Omental fat pad (tissue), 4 donors: ENCODE data around the gene ZNRF2. TPM values are rescaled to one million over a fixed set of nuclear protein-coding genes. Genes with fewer than 3 reads are reported as not detected.
"Not testable (repeated sequence)": the region's sequence is repeated elsewhere in the genome, so short reads cannot be mapped to it uniquely, and the experiment has no call there.

Experiments
- ATAC-seq: fragments of 150-250 bp; one replicate; pipeline ENCODE4 v1.9.1; 2016; ENCODE audit warnings: mild to moderate bottlenecking, moderate library complexity; ENCODE audit not compliant: low FRiP score
- DNase-seq: peaks from one replicate; pipeline ENCODE4 v3.0.0-alpha.2; 2019; ENCODE audit warnings: low spot score
- total RNA-seq, 4 donors: library from RNA; depleted of rRNA; stranded (reverse); fragments of >200 nt; gene quantifications; one replicate each; pipeline ENCODE4 v1.1.0, GENCODE V29; 2016
- TF ChIP-seq, protein P1 (sequence below), 3 donors: fragments of 450-650 bp; IDR thresholded peaks; one replicate each; pipeline ENCODE4 v1.5.1; 2016 to 2017; ENCODE audit warnings: antibody characterized with exemption in 3 of 3, mild to moderate bottlenecking in 3 of 3, moderate library complexity in 2 of 3

Gene ZNRF2
- total RNA-seq, 4 donors from 2014 or later = 14.9 to 23.3 (median 18.6) TPM

DNA sequence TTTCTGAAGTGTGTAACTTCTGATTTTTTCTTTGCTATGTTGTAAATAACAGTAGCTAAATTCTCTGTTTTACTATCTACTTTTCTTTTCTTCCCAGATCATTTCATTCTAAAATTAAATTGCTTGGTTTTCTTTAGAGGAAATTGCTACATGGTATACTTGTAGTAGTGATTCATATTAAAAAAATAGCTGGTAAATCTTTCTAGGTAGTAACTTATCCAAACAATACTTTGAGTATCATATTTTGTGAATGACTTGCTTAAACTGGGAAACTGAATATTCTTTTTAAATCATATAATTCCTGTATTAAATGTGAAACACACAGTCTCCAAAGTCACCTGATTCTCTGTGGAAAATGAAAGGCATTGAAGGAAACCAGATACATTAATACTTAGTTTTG lies 85.5 kb downstream of the ZNRF2 start:
- DNase-seq (no peak), ATAC-seq (no peak)
- TF ChIP-seq, protein P1, sequence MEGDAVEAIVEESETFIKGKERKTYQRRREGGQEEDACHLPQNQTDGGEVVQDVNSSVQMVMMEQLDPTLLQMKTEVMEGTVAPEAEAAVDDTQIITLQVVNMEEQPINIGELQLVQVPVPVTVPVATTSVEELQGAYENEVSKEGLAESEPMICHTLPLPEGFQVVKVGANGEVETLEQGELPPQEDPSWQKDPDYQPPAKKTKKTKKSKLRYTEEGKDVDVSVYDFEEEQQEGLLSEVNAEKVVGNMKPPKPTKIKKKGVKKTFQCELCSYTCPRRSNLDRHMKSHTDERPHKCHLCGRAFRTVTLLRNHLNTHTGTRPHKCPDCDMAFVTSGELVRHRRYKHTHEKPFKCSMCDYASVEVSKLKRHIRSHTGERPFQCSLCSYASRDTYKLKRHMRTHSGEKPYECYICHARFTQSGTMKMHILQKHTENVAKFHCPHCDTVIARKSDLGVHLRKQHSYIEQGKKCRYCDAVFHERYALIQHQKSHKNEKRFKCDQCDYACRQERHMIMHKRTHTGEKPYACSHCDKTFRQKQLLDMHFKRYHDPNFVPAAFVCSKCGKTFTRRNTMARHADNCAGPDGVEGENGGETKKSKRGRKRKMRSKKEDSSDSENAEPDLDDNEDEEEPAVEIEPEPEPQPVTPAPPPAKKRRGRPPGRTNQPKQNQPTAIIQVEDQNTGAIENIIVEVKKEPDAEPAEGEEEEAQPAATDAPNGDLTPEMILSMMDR (IDR thresholded peaks at IDR 0.05) = no peak

DNA sequence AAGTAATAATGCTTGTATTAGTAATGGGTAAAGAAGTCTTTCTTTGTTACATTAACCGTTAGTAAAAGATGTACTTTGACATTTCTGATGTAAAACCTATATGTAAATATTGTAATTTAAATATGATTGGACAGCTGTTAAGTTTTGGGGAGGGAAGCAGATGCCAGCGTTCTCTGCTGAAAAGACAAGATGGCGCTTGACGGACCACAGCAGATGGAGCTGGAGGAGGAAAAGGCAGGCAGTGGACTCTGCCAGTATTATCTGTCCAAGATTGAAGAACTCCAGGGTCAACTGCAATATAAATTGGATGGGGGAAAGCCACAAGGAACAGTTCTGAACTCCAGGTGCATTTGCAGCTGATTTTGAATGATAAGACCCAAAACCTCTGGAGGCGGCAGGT lies 86.9 kb downstream of the ZNRF2 start:
- TF ChIP-seq, protein P1 (IDR thresholded peaks at IDR 0.05) = no peak
- ATAC-seq = no peak
- DNase-seq = no peak

DNA sequence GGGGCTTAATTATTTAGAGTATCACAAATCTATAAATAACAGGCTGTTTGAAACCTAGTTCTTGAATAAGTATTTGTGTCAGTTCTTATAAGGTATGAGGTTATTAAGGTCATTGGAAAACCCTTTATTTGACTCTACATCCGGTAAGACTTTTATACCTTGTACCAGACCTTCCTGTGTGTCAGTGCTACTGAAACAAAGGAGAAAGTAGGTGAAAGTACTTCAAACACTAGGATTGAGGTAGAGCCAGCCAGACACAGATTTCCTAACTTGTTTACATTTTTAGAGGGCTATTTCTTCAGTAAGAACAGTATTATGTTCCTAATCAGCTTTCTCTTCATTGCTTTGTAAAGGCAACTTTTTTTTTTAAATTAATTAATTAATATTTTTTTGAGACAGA lies 93.9 kb downstream of the ZNRF2 start:
- no peak for DNase-seq
- no peak for ATAC-seq
- TF ChIP-seq, protein P1 (IDR thresholded peaks at IDR 0.05) = no peak

DNA sequence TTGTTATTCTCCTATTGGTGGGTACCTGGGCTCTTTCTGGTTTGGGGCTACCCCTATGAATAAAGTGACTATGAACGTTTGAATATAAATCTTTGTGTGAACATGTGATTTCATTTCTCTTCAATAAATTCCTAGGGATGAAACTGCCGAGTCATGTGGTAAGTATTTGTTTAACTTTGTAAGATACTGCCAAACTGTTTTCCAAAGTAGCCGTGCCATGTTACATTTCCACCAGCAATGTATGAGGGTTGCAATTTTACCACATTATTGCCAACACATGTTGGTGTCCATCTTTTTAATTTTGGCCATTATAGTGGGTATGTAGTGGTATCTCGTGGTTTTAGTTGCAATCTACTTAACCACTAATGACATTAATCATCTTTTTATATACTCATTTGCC lies 94.7 kb downstream of the ZNRF2 start:
- DNase-seq (no peak), ATAC-seq (no peak)
- TF ChIP-seq, protein P1 (IDR thresholded peaks at IDR 0.05) = no peak

DNA sequence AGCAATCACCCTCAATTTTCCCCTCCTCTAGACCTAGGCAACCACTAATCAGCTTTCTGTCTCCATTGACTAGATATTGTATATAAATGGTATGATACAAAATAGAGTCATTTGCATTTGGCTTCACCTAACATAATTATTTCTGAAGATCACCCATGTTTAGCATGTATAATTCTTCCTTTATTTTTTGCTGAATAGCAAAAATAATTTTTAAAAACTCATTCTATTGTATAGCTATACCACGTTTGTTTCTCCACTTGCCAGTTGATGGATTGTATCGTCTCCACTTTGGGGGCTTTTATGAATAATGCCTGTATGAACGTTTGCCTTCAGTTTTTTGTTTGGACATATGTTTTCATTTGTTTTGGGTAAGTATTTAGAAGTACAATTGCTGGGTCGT lies 95.3 kb downstream of the ZNRF2 start:
- DNase-seq (no peak), ATAC-seq (no peak)
- TF ChIP-seq, protein P1 (IDR thresholded peaks at IDR 0.05) = no peak

DNA sequence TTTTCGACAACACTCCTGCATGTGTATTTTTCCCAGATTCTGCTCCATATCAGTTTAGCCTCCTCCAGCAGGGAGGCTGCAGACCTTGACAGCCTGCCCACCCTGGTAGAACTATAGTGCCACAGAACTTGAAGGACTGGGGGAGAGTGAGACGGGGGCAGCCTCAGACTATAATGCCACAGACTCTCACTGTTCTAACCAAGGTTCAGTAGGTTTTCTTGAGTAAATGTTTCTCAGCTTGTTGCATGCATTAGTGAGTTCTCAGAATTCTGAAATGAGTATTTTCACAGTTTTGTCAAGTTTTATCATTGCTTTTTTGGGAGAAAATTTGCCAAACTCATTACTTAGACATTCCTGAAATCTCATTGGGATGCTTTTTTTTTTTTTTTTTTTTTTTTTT lies 95.9 kb downstream of the ZNRF2 start:
- TF ChIP-seq, protein P1 (IDR thresholded peaks at IDR 0.05) = no peak
- ATAC-seq = no peak
- DNase-seq = no peak

DNA sequence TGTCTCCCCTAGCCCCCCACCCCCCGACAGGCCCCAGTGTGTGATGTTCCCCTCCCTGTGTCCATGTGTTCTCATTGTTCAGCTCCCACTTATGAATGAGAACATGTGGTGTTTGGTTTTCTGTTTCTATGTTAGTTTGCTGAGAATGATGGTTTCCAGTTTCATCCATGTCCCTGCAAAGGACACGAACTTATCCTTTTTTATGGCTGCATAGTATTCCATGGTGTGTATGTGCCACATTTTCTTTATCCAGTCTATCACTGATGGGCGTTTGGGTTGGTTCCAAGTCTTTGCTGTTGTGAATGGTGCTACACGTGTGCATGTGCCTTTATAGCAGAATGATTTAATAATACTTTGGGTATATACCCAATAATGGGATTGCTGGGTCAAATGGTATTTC lies 96.4 kb downstream of the ZNRF2 start:
- not testable (repeated sequence) for DNase-seq, ATAC-seq

DNA sequence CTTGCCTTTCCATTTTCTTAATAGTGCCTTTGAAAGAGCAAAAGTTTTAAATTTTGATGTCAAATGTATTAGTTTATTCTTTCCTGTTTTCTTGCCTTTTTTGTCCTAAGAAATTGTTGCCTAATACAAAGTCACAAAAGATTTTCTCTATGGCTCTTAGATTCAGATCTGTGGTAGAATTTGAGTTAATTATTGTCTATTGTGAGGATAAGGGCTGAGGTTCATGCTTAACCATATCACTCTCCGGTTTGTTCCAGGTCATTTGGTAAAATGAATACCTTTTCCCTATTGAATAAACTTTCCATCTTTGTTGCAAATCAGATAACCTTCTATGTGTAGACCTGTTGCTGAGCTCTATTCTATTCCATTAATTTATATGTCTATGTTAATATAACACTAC lies 98.2 kb downstream of the ZNRF2 start:
- TF ChIP-seq, protein P1 (IDR thresholded peaks at IDR 0.05) = no peak
- DNase-seq (no peak), ATAC-seq (no peak)
